H1 (cell line): Measurements from ENCODE around the gene SLC25A22. TPM values are rescaled to one million over a fixed set of nuclear protein-coding genes. Genes with fewer than 3 reads are reported as not detected.

ENCODE experiments used
- BACH1 ChIP-seq: IDR thresholded peaks from 2 replicates; pipeline ENCODE4 v1.6.1; 2012; ENCODE audit warnings: low read length, improper control_type of control experiment
- BCL11A ChIP-seq, 2 experiments: IDR thresholded peaks; one replicate each; pipeline ENCODE4 v1.6.1; 2011; ENCODE audit warnings: low read depth in 2 of 2, low read length in 2 of 2, mild to moderate bottlenecking in 2 of 2
- CREB1 ChIP-seq: IDR thresholded peaks from 2 replicates; pipeline ENCODE4 v1.6.1; 2012; ENCODE audit warnings: inconsistent platforms
- EZH2 ChIP-seq: fragments of 200-600 bp; sonication (generic); IDR thresholded peaks from 2 replicates; pipeline ENCODE4 v1.7.1; 2012; ENCODE audit warnings: low read depth, mild to moderate bottlenecking, moderate library complexity, low read length, inconsistent platforms; ENCODE audit not compliant: severe bottlenecking
- PHF8 ChIP-seq: fragments of 200-600 bp; sonication (generic); conservative IDR thresholded peaks from 2 replicates; pipeline ENCODE4 v1.7.1; 2012; ENCODE audit warnings: low read depth, mild to moderate bottlenecking, inconsistent platforms, low read length, moderate library complexity
- POLR2A ChIP-seq, 2 experiments: IDR thresholded peaks; 1 replicate in 1 of 2; 2 replicates in 1 of 2; pipeline ENCODE4 v1.6.1; 2011; ENCODE audit warnings: low read depth in 2 of 2, low read length in 2 of 2, mild to moderate bottlenecking in 2 of 2; ENCODE audit errors: control extremely low read depth in 1 of 2
- USF2 ChIP-seq: IDR thresholded peaks from 2 replicates; pipeline ENCODE4 v1.6.1; 2011; ENCODE audit warnings: low read length, improper control_type of control experiment
- polyA plus RNA-seq, 7 experiments: library from polyadenylated mRNA; depleted of rRNA in 3 of 7; stranded (reverse) in 5 of 7; unstranded in 2 of 7; fragments of >200 nt in 5 of 7; fragments of 200-250 nt in 2 of 7; gene quantifications; 1 replicate in 5 of 7; 2 replicates in 1 of 7; 4 replicates in 1 of 7; pipeline versions ENCODE4 v1.2.1 to v1.2.3, GENCODE V29; 2011 to 2013; ENCODE audit warnings: missing spikeins in 2 of 7, mixed read lengths in 2 of 7
- total RNA-seq: library from RNA; stranded (reverse); fragmentation: NEBNext Ultra II Directional; extraction: Animal tissue kit (Norgen Biotek cat#: 25700); gene quantifications from 2 replicates; pipeline ENCODE4 v1.2.1, GENCODE V29; 2021
- TF ChIP-seq, protein P1 (sequence below): IDR thresholded peaks from 2 replicates; pipeline ENCODE4 v1.6.1; 2012; ENCODE audit warnings: low read length, inconsistent platforms

SLC25A22 gene
- total and polyA plus RNA-seq, 2 of the 8 experiments (the other 6 are each of a cell fraction or from before 2014, with no cell fraction given), result 31.5 to 48.0 TPM

DNA sequence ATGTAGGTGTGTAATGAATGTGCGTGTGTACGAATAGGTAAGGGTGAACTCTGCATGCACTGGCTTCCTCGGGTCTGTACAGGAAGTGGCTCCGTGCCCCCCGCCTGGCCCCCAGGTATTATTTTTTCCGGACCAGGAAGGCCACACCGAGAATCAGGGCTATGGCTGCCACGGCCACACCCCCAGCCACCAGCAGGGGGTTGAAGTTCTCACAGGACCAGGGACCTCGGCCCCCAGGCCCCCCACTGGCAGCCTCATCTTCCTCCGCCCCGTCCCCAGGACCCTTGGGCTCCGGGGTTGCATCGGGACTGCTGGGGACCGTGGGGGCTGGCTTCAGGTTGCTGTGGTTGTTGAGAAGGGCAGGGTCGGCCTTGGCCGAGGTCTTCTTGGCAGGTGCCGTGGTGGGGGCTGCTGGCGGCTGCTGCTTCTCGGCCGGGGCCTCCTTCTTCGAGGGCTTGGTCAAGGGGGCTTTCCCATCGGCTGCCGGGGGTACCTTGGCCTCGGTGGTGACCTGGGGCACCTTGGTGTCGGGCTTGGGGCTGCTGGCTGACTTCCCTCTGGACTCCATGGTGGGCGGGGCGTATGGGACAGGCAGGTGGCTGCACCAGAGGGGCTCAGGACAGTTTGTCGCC, 10.0 kb downstream of the SLC25A22 start (continued):
- no peak for TF ChIP-seq BCL11A (IDR thresholded peaks at IDR 0.05; ENCODE audit: low read depth in 2 of 2, low read length in 2 of 2)
- TF ChIP-seq CREB1, result no peak
- TF ChIP-seq, protein P1, sequence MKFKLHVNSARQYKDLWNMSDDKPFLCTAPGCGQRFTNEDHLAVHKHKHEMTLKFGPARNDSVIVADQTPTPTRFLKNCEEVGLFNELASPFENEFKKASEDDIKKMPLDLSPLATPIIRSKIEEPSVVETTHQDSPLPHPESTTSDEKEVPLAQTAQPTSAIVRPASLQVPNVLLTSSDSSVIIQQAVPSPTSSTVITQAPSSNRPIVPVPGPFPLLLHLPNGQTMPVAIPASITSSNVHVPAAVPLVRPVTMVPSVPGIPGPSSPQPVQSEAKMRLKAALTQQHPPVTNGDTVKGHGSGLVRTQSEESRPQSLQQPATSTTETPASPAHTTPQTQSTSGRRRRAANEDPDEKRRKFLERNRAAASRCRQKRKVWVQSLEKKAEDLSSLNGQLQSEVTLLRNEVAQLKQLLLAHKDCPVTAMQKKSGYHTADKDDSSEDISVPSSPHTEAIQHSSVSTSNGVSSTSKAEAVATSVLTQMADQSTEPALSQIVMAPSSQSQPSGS, result no peak
- no peak for TF ChIP-seq PHF8
- no peak for TF ChIP-seq BACH1
- no peak; a peak in 1 of 3 replicates for TF ChIP-seq POLR2A (IDR thresholded peaks at IDR 0.05; ENCODE audit: control extremely low read depth in 1 of 2, low read depth in 2 of 2, low read length in 2 of 2)
- no peak for TF ChIP-seq EZH2
- no peak for TF ChIP-seq USF2
